Limb (tissue), 2 donors: ENCODE measurements around the gene HYAL3.

Experiments used
- DNase-seq, 2 donors: peaks; one replicate each; pipeline ENCODE4 v3.0.0-alpha.2; 2016; ENCODE audit errors: extremely low spot score in 2 of 2

Gene HYAL3

DNA sequence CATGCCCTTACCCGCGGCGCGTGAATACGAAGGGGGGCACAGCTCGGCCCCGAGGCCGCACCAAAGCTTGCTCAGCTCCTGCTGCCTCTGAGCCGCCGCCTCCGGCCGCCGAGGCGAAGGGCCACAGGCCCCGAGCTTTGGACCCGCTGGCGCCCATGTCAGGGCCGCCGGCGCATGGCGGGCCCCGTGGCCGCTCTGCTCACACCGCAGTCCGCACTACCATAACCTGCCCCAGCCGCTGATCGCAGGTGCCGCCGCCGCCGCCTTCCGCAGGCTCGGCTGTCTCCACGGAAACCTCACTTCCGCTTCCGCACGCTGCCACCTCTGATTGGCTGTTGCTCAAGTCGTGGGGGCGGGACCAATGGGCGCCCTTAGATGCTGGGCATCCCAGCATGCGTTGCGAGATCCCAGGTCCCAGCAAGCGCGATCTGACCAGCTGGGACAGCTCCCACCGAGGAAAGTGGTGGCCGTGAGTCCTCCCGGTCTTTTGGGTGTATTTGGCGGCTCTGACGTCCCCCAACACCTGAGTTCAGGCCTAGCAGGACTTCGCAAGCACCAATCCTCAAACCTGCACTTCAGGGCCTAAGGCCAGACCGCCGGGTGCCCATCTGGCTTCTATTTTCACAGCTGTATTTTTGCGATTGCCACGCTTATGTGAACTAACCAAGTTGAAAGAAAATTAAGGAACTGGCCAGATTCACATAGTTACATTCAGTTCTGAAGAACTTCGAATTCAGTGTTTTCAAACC, 28.9 kb upstream of the HYAL3 start, which contains the start of gene TUSC2:
TSS of gene TUSC2 (minus strand) at position 281 of the 749 bp plus-strand sequence. CDS start at position 157, 124 bp downstream.
- peak; percentile 95 to 96 for DNase-seq

DNA sequence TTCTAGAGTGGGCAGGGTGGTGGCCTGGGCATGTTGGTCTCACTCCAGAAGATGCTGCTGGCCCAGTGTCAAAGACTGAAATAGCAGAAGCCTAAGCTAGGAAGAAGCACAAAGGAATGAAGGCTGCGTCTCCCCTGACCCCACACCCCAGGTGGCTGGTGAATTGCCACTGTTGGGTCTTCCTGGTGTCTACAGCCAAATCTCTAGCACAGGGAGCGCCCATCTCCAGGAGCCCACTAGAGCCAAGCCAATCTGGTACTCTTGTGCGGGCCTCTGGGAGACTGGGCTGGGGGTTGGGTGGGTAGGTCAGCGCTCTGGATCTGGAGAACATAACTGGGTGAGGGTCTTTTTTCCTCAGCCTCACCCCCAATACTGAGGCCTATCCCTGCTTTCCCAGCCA, 27.9 kb upstream of the HYAL3 start:
- DNase-seq, result no peak

DNA sequence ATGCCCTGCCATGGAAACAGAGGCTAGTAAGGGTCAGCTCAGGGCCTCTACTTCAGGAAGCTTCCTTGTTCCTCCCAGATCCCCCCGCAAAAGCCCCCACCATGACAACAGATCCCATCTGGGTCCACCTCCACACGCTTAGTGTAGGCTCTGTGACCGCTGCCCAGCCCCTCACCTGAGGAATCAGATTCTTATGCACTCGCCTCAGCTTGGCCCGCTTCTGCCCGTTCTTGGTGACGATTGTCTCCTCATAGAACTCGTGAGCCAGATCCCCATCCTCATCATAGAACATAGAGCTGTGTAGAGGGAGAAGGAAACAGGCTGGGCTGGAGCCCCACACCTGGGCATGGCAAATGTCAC, 27.0 kb upstream of the HYAL3 start:
- no peak for DNase-seq

DNA sequence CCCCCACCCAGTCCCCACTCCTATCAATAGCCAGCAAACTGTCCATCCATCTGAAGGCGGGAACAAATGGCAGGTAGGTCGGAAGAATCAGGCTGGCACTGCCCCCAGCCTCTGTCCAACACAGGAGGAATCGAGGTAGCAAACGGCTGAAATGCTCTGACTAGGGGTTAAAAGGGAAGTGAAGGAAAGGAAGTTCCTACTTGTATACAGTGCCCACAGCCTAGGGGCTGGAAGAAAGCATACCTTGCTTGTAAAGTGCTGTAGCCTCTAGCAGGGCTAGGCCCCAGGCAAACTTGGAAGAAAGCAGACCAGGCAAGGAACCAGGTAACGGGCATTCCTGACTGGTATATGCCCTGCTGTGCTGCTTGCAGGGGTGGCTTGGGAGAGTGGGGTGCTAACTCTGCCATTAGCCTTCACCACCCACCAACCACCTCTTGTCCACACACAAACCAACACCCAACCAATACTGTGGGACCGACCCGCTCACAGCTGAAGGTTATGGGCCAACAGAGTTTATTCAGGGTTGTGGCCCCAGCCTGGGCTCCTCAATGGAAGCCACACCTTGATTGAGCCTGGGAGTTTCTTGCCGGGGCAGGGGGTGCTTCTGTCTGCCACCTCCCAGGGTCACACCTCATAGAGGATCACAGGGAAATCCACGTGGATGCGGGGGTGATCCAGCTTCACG, 26.4 kb upstream of the HYAL3 start:
- no peak for DNase-seq

DNA sequence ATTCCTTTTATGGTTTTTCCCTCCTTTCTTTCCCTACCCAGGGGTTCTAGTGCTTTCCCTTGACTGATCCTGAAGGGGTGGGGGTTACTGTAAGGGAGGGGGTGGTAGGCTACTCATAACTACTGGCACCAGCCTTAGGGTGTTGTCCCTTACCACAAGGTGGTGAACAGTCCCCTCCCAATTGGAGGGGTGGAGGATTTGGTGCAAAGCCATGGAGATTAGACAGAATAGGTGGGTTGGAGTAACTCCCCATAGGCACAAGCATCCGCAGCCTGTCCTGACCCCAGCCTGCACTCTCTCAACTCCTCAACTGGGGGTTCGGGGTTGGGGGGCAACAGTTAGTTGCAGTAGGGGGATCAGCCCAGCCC, 25.9 kb upstream of the HYAL3 start:
- DNase-seq, result no peak

DNA sequence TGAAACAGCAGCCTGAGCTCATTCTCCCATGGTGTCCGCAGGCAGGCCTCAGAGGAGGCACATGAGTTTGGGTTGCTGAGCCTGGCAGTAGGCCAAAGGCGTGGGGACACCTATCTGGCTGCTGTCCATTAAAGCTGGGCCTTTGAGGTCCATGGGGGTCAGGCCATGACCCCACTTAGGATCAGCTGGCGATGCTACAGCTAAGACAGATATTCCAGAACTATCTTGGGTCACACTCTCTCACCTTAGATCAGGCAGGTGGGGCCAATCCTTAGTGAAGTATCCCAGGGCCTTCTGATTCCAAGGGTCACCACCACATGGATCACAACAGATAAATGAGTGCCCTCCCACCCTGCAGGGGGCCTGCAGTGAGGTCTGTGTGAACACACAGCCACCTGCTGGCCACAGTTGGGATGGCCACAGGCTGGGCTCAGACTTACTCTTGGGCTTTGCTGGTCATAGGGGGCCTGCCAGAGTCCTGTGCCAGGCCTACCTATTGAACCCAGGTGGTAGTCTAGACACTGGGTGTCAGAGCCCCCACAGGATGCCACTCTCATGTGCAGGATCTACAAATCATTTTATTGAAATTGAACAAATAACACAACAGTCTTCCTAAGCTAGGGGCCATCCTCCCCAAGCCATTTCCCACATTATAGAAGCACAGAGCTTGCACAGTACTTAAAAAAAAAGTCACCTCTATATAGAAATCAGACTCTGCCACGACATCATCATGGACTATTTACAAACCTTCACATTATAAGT, 25.3 kb upstream of the HYAL3 start:
- DNase-seq, result peak in 1 of 2 donors; percentile 81

DNA sequence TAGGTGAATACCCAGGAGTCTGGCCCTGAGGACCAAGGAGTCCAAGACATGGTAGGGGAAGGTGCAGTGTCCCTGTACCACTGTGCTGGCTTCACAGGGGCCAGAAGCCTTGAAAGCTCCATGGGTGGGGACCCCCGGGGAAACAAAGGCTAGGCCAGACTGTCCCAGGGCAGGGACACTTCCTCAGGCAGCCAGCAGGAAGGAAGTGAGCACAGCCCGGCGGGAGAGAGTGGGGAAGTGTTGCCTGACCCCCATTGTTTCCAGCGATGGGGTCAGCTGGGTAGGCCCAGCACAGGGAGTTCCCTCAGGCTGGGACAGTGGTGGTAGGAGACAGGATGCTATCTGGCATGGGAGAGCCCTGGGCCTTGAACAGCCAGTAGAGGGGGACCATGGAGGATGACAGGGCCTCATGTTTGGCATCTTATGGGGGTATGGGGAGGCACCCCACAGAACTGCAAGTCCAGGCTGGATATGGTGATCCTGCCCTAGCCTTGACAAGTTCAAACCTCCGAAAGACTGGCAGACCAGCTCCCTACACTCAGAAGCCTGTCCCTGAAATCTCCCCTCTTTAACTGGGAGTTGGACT, 24.5 kb upstream of the HYAL3 start:
- DNase-seq, result no peak

DNA sequence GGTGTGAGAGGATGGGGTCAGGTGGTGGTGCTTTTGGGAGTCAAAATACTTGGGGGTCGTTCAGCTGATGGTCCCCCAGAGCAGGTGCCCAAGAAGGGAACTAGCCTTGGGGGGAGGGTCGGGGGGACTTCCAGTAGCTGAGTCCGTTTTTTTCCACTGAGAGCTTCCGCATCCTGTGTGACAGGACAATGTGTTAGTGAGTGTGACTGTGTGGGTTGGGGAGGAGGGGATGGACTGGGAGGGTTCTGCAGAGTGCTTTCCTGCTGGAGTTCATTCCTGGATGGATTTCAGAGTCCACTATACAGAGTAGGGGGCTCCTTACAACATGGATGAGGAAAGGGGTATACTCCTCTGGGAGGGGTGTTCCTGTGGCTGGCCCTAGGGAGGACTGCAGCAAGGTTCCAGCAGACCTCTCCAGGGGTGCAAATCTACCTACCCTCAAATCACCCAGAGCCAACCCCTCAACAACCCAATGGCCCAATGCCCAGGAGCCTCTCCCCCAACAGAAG, 23.9 kb upstream of the HYAL3 start:
- DNase-seq, result no peak

DNA sequence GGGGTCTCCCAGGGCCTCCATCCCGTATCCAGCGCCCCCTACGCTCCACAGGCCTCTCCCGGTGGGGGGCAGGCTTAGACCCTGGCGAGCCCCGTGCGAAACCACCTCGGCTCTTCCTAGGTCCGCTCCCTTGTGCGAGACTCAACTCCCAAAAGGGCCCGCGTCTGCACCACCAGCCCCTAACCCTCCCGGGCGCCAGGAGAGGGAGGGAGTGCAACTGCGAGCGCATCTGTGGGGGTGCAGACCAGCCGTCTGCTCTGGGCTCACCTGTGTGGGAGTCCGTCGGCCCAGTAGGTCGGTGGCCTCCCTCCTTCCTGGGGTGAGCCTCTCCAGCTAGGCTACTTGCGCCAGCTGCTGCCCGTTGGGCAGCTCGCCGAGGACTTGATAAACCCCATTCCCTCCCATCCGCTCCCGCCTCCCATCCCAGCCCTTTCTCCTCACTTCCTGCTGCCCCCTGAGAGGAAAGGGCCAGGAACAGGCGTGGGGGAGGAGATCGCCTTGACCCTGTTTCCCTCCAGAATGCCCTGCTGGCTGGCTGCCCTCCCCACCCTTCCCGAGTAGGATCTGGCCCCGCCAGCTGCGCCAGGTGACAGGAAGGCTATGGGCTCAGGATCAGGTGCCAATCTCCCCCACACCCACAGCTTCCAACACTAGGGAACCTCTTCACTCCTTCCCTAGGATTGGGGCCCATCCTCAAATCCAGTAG, 23.3 kb upstream of the HYAL3 start, which contains the start of gene HYAL2:
TSS of gene HYAL2 (minus strand) at position 360 of the 706 bp plus-strand sequence. CDS start 2,256 bp downstream, outside the sequence.
- no peak for DNase-seq

DNA sequence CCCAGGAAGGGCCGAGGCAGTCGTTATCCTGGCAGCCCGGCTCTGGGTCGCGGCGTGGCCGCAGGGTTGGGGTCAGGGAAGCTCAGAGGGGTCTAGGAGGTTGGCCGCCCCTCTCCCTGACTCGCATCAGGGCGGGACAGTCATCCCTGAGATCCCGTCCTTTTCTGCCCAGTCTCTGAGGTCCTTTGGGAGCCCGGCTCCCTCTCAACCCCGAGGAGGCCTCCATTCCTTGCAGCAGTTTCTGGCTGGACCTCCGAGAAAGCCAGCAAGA, 22.8 kb upstream of the HYAL3 start:
- no peak for DNase-seq

DNA sequence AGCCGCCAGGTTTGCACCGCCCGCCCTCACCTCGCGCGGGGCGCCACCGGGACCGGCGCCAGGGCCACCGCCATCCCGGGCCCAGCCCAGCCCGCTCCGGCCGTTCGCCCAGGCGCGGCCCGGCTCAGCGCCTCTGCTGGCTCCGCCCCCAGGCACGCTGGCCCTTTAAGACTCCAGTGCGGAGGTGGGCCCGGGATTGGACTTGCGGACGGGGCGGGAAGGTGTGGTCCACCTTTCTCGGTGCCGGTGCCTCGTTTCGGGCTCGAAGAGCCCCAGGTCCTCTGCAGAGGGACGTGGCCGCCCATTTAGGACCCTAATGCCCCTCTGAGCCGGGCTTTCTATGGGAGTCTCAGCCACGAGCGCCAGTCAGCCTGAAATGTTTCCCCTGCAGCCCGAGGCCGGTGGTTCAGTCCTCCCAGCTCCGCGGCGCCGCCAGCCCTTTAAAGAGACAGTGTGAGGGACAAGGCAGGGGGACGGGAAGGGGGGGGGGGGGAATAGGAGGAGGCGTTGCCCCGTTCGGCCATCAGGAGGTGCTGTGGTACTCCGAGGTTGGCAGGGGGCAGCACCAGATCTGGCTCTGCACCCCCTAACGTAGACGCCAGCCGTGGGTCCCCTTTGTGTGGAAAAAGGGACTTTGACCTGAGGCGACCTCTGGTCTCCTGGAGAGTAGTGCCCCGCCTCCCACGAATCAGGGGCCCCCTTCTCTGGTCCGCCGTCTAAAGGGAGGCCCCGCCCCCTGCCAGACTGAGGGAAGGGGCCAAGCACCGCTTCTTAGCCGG, 22.3 kb upstream of the HYAL3 start:
- peak; percentile 92 to 94 for DNase-seq

DNA sequence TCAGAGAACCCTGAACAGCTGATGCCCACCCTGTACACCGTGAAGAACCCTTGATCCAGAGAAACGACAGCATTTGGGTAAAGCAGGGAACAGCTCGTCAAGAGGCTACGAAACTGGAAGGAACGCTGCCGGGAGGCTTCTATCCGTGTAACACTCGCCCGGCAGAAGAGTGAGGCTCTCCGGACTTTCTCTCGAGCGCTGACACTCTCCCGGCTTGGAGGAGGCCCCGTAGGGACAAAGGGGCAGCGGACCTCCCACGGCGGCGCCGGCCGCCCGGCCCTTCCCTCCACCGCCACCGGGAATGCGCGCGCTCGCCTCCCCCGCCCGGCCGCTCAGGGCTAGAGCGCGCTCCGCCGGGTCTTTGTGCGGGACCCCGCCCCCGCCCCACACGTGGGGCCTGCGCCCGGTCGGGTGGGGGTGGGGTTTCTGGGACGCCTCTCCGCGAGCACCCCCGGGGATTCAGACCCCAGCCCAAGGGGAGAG, 21.7 kb upstream of the HYAL3 start:
- peak; percentile 75 to 92 for DNase-seq

DNA sequence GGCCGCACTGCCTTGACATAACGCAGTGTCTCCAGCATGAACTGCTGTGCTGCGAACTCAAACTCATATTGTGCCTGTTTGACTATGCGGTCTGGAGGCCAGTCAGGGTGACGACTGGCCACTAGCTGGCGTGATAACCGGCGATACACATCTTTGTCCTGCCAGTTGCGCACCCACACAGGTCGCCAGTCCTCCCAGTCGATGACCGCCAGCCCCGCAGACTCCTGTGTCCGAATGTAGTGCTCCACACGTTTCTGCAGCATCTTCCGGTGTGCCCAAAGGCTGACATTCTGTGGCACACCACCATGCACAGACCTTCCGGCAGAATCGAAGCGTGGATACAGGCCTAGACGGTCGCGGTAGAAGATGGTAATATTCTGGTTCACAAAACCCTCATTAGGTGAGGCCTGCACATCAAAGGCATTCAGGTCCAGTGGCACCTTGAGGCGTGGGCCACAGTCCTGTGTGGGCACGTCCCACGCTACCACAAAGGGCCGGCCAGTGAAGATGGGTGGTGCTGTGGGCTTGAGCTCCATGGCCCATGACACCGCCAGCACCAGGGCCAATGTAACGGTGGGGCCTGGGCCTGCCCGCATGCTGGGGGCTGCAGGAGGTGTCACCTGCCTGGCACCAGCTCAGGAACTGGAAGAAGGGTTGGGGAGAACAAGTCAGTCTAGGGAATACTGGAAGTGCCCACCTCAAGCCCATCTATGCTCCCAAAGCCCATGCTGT, 20.9 kb upstream of the HYAL3 start:
- DNase-seq, result no peak

DNA sequence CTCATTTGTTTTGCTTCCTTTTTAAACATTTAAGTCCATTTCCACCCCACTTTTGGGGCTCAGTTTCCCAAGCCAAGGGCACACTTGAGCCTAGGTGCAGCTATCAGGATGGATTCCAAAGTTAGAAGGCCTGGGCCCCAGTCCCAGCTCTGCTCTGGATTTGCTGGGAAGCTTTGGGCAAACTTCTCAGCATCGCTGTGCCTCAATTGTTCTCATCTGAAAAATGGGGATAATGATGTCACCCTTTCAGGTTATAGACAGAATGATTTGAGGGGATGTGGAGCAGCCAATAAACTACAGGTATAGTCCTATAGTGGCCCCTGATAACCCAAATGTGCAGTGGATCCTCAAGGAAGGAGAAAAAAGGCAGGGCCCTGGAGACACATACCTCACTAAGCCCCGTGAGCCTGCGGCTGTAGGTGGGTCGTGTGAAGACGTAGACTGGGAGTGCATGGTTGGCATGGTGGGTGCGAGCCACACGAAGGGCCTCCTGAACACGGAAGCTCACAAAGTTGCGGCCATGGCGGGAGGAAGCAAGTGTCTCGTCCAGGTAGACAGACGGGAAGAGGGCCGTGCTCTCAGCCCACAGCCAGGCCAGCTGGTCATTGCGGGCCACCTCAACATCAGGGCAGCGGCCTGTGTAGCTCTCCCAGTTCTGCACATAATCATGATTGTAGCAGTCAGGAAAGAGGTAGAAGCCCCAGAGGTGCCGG, 20.1 kb upstream of the HYAL3 start:
- no peak for DNase-seq

DNA sequence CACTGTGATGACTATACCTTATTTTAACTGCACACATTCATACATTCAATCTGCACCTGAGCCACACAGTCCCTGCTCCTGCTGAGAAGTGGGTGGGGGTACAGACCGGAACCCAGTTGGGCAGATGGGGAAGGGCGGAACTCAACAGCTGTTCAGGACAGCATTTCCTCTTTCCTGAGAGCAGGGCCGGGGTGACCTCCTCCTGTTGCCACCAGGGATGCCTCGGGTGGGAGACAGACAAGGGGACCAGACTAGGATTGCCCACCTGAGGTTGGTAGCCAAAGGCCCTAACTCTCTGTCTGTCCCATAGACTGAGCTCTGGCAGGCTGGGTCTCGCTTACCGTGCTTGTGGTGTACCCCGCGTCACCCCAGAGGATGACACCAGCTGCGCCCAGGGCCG, 19.4 kb upstream of the HYAL3 start:
- no peak for DNase-seq

DNA sequence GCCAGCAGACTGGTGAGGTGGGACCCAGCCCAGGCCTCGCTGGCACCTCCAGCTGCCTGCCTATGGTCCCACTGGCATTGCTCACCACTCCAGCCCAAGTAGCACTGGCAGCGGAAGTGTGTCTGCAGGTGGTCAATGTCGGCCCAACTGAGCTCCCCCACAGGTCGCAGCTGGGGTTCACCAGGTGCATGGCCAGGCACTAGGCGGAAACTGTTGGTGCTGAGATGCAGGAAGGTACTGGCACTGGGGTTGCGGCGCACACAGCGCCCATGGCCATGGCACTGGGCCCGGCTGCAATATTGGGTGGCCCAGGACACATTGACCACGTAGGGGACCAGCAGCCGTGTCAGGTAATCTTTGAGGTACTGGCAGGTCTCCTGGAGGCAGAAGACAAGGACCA, 19.0 kb upstream of the HYAL3 start:
- DNase-seq, result no peak

DNA sequence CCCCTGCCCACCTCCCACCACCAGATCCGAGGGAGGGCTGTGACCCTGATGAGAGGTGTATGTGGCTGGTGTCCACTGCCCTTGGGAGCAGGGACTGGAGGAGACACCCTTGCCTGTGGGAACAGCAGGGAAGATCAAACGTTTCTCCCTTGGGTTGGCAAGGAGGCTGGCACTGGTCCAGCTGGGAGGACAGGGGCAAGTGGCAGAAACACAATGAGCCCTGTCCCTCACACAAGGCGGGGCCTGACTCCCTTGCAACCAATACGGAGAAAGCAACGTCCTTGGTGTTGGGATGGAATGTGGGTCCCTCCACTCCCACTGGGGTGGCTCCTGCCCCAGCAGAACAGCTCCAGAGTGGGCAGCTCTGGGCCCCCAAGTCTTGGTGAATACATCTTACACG, 18.1 kb upstream of the HYAL3 start:
- DNase-seq, result no peak

DNA sequence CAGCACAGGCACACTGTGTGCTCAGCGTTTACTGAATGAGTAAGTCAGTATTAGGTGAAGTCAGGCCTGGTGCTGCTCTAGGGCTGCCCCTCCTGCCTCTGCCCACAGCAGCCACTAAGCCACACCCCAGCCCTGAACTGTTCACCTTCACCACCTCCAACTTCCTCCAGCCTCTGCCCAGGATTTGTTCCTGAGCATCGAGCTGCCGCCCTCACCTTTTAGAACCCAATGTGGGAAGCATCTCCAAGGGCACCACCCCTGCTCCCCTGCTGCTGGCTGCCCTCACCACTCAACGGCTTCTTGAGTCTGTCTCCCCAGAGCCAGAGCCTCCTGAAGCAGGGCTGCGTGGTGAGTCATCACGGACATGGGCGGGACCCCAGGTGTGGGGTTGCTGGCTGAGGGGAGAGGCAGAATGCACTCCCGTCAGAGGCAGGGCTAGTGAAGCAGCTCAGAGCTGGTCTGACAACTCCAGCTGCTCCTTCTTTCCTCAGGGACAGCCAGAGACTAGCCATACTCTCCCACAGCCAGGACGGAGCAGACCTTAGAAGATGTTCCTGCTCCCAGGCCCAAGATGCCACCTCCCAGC, 17.5 kb upstream of the HYAL3 start:
- DNase-seq, result no peak

DNA sequence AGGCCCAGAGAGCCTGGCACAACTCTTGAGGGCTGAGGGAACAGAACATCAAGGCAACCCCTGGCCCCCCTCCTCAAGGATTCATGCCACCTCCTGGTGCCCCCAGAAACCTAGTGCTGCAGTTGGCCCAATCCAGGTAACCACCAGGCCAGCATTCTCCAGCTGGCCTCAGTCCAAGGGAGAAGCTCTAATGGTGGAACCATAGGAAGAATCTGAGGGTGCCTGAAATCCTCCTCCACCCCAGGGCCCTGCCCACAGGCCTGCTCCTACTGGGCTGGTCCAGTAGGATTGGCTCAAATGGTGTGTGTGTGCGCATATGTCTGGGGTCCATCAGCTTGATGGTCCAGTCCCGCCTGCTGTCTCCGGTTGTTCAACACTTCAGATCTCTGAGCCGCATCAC, 15.6 kb upstream of the HYAL3 start:
- DNase-seq, result no peak
